Urothelium cell line (cell line): ENCODE measurements around the gene TRIM64C.
"Not testable (repeated sequence)": the region's sequence is repeated elsewhere in the genome, so short reads cannot be mapped to it uniquely, and the experiment has no call there.

ENCODE experiments used
- DNase-seq: peaks from one replicate; pipeline ENCODE4 v3.0.0; 2011; ENCODE audit warnings: low spot score, mixed read lengths
- FAIRE-seq: peaks from 2 replicates; lab custom pipeline; 2011; peaks lifted over from hg19 to GRCh38; lab: Jason Lieb, UNC

TRIM64C gene

GRCh38 chr11:49059012-49059411 lies at the start of gene TRIM64C:
Gene TRIM64C (minus strand): TSS chr11:49059112. CDS start chr11:49059112, 0 bp downstream.
- FAIRE-seq, DNase-seq: not testable (repeated sequence)

- DNase-seq, FAIRE-seq: not testable (repeated sequence)
Measured at GRCh38 chr11:49102356-49102755, 43.4 kb upstream of the TRIM64C start.

GRCh38 chr11:49069897-49070296 lies 11.0 kb upstream of the TRIM64C start:
- DNase-seq, FAIRE-seq: not testable (repeated sequence)

GRCh38 chr11:49049821-49050220 lies 9.1 kb downstream of the TRIM64C start:
- peak; percentile 8 for DNase-seq
- FAIRE-seq, result not testable (repeated sequence)

- not testable (repeated sequence) for FAIRE-seq
Measured at GRCh38 chr11:49048229-49048628, 10.7 kb downstream of the TRIM64C start.

GRCh38 chr11:49028523-49028922 lies 30.4 kb downstream of the TRIM64C start, which contains the start of gene TRIM49B:
Gene TRIM49B (plus strand): TSS chr11:49028823. CDS start chr11:49031600, 2,777 bp downstream.
- not testable (repeated sequence) for DNase-seq, FAIRE-seq

More at GRCh38 chr11:49048229-49048628, 10.7 kb downstream of the TRIM64C start:
- DNase-seq, result peak; percentile 26
